Mesodermal cell (in vitro differentiated cells): ENCODE results near the gene FBXW7.

Experiments used
- H3K27ac ChIP-seq: 2 replicates; pipeline ENCODE4 v1.7.0; 2013; ENCODE audit warnings: mild to moderate bottlenecking, low read depth, low read length, moderate library complexity; ENCODE audit not compliant: severe bottlenecking
- H3K36me3 ChIP-seq: 2 replicates; pipeline ENCODE4 v1.7.1; 2013; ENCODE audit warnings: mild to moderate bottlenecking, low read length, moderate library complexity; ENCODE audit not compliant: control insufficient read depth, insufficient read depth
- H3K4me1 ChIP-seq: one replicate; pipeline ENCODE4 v1.7.1; 2013; ENCODE audit warnings: mild to moderate bottlenecking, low read length; ENCODE audit not compliant: insufficient read depth, control insufficient read depth, poor library complexity, severe bottlenecking
- H3K4me3 ChIP-seq: 2 replicates; pipeline ENCODE4 v1.7.0; 2013; ENCODE audit warnings: low read length, control low read depth, mild to moderate bottlenecking; ENCODE audit not compliant: insufficient read depth, poor library complexity, severe bottlenecking; ENCODE audit errors: extremely low read depth
- H3K9me3 ChIP-seq: 2 replicates; pipeline ENCODE4 v1.7.1; 2013; ENCODE audit warnings: mild to moderate bottlenecking, low read length, moderate library complexity; ENCODE audit not compliant: control insufficient read depth
- WGBS, 2 experiments: methylation state at CpG; one replicate each; pipeline ENCODE4 v1.1.5; 2013; ENCODE audit warnings: missing lambda C conversion rate in 2 of 2; ENCODE audit not compliant: insufficient coverage in 2 of 2; 5-methylcytosine and 5-hydroxymethylcytosine counted together

The FBXW7 gene

GRCh38 chr4:152372444-152372843, 163.4 kb downstream of the FBXW7 start:
- H3K9me3 ChIP-seq: no peaks in the 10 kb centered on the region
- no peaks in the 10 kb centered on the region for H3K36me3 ChIP-seq
- H3K4me1 ChIP-seq: no peaks in the 10 kb centered on the region
- no peak overlapping the region for H3K4me3 ChIP-seq
- no peak overlapping the region for H3K27ac ChIP-seq

- Histone ChIP-seq H3K9me3 (no peaks in the 10 kb centered on the region), H3K36me3 (no peaks in the 10 kb centered on the region), H3K4me1 (no peaks in the 10 kb centered on the region), H3K27ac (no peak overlapping the region), H3K4me3 (no peak overlapping the region)
- WGBS, 2 experiments: no CpG with 5 or more reads among the region's 1 CpG
Observed at GRCh38 chr4:152369902-152370295, 166.0 kb downstream of the FBXW7 start.

GRCh38 chr4:152369203-152369901, 166.5 kb downstream of the FBXW7 start:
- WGBS, 2 experiments: 90 to 93% methylated on average over 4 of the region's 8 CpGs
- Histone ChIP-seq H3K4me1 (no peaks in the 10 kb centered on the region), H3K36me3 (no peaks in the 10 kb centered on the region), H3K27ac (no peak overlapping the region), H3K4me3 (no peak overlapping the region), H3K9me3 (no peaks in the 10 kb centered on the region)

DNA sequence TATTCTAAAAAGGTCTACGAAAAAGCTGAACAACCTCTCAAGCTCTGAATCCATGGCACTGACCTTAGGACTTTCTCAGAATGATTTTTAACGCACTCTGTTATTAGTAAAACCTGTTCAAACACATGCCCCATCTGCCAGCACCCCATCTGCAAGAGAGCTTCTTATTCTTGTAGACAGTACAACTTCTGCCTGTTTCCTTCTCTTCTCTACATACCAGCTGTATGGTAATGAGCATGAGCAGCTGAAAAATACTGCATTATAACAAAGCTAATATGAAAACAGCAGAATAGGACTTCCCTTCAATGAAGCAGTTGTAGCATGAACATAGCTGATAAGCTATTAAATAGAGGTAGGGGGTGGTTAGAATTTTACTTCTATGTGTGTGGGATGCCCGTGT, 167.9 kb downstream of the FBXW7 start:
- WGBS, 2 experiments: 78 to 100% methylated on average over 1 to 2 of the region's 3 CpGs
- Histone ChIP-seq H3K4me3 (no peak overlapping the region), H3K9me3 (no peaks in the 10 kb centered on the region), H3K27ac (no peak overlapping the region), H3K36me3 (no peaks in the 10 kb centered on the region), H3K4me1 (no peaks in the 10 kb centered on the region)

- 87 to 100% methylated on average over 3 of the region's 3 CpGs for WGBS, 2 experiments
- Histone ChIP-seq H3K27ac (no peak overlapping the region), H3K4me1 (no peaks in the 10 kb centered on the region), H3K9me3 (no peaks in the 10 kb centered on the region), H3K4me3 (no peak overlapping the region), H3K36me3 (no peaks in the 10 kb centered on the region)
Observed at GRCh38 chr4:152364883-152365282, 171.0 kb downstream of the FBXW7 start.

DNA sequence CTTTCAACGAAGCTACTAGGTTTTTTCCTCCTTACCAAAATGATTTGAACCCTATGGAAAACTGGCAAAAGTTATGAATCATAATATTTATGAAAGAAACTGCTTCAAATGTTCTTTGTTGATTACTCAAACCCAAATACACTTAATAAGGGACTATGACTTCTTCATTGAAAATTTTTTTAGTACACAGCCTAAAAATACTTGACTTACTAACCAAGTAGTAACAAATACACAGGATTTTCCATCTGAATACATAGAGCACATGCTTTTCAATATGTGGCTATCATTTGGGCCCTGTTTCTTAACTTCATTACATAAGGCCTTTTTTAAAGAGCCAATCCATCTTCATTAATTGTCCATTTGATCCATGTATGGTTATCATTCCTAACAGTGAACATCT, 171.5 kb downstream of the FBXW7 start:
- Histone ChIP-seq H3K27ac (no peak overlapping the region), H3K36me3 (no peaks in the 10 kb centered on the region), H3K9me3 (no peaks in the 10 kb centered on the region), H3K4me1 (no peaks in the 10 kb centered on the region), H3K4me3 (no peak overlapping the region)
- no CpG with 5 or more reads among the region's 1 CpG for whole genome bisulfite sequencing, 2 experiments

- no peaks in the 10 kb centered on the region for H3K36me3 ChIP-seq
- no peak overlapping the region for H3K27ac ChIP-seq
- no peak overlapping the region for H3K4me3 ChIP-seq
- no peaks in the 10 kb centered on the region for H3K9me3 ChIP-seq
- 92% methylated on average over 1 to 2 of the region's 2 CpGs for WGBS, 2 experiments
- H3K4me1 ChIP-seq: no peaks in the 10 kb centered on the region
Observed at GRCh38 chr4:152363904-152364303, 172.0 kb downstream of the FBXW7 start.

- H3K9me3 ChIP-seq: no peaks in the 10 kb centered on the region
- H3K4me3 ChIP-seq: no peak overlapping the region
- H3K4me1 ChIP-seq: no peaks in the 10 kb centered on the region
- H3K36me3 ChIP-seq: no peaks in the 10 kb centered on the region
- H3K27ac ChIP-seq: no peak overlapping the region
Observed at GRCh38 chr4:152363086-152363485, 172.8 kb downstream of the FBXW7 start.

GRCh38 chr4:152360045-152360410, 175.9 kb downstream of the FBXW7 start:
- Histone ChIP-seq H3K4me1 (no peaks in the 10 kb centered on the region), H3K9me3 (no peaks in the 10 kb centered on the region), H3K4me3 (no peak overlapping the region), H3K36me3 (no peaks in the 10 kb centered on the region), H3K27ac (no peak overlapping the region)
- no CpG with 5 or more reads among the region's 1 CpG for WGBS, 2 experiments

- Histone ChIP-seq H3K9me3 (no peaks in the 10 kb centered on the region), H3K4me3 (no peak overlapping the region), H3K36me3 (no peaks in the 10 kb centered on the region), H3K4me1 (no peaks in the 10 kb centered on the region), H3K27ac (no peak overlapping the region)
- WGBS, 2 experiments: 93 to 100% methylated on average over 3 to 4 of the region's 9 CpGs
Observed at GRCh38 chr4:152359208-152360044, 176.5 kb downstream of the FBXW7 start.

DNA sequence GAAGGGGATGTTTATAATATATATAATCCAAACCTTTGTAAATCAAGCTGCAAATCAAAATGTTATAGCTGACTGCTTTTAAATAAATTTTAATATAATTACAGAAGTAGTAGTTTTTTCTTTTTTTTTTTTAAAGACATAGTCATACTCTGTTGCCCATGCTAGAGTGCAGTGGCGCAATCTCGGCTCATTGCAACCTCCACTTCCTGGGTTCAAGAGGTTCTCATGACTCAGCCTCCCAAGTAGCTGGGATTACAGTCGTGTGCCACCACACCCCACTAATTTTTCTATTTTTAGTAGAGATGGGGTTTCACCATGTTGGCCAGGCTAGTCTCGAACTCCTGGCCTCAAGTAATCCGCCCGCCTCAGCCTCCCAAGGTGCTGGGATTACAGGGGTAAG, 178.7 kb downstream of the FBXW7 start:
- no peaks in the 10 kb centered on the region for H3K9me3 ChIP-seq
- WGBS, 2 experiments: 86 to 100% methylated on average over 2 to 4 of the region's 6 CpGs
- H3K4me3 ChIP-seq: no peak overlapping the region
- H3K27ac ChIP-seq: no peak overlapping the region
- no peaks in the 10 kb centered on the region for H3K4me1 ChIP-seq
- no peaks in the 10 kb centered on the region for H3K36me3 ChIP-seq
